HepG2 (cell line): ENCODE results near the gene MT1M. TPM values are rescaled to one million over a fixed set of nuclear protein-coding genes. Genes with fewer than 3 reads are reported as not detected.
A peak's percentile ranks its signal among the peaks of the same experiment; 100 is the strongest.

Experiments used
- CHCHD3 ChIP-seq: sonication (generic); formaldehyde crosslinking; IDR thresholded peaks from 2 replicates; pipeline ENCODE4 v1.8.0; 2022; ENCODE audit warnings: mild to moderate bottlenecking, missing genetic modification reagents, moderate library complexity
- DR1 ChIP-seq: sonication (generic); formaldehyde crosslinking; IDR thresholded peaks from 2 replicates; pipeline ENCODE4 v1.8.0; 2021; ENCODE audit warnings: mild to moderate bottlenecking, missing genetic modification reagents, inconsistent platforms
- ELF3 ChIP-seq: IDR thresholded peaks from 2 replicates; pipeline ENCODE4 v1.6.1; 2016; ENCODE audit warnings: missing genetic modification reagents, missing compliant biosample characterization
- ETV5 ChIP-seq: IDR thresholded peaks from 2 replicates; pipeline ENCODE4 v1.6.1; 2018; ENCODE audit warnings: missing biosample characterization, missing genetic modification reagents, inconsistent platforms, borderline replicate concordance
- EZH2 ChIP-seq: conservative IDR thresholded peaks from 2 replicates; pipeline ENCODE4 v1.6.1; 2012; ENCODE audit warnings: mild to moderate bottlenecking, low read depth, low read length, moderate library complexity
- IRF2 ChIP-seq: IDR thresholded peaks from 2 replicates; pipeline ENCODE4 v1.6.1; 2018; ENCODE audit warnings: missing genetic modification reagents, missing compliant biosample characterization
- KDM6A ChIP-seq: IDR thresholded peaks from 2 replicates; pipeline ENCODE4 v1.6.1; 2016; ENCODE audit warnings: low read depth
- MTF2 ChIP-seq: sonication (generic); formaldehyde crosslinking; IDR thresholded peaks from 2 replicates; pipeline ENCODE4 v1.5.0; 2020; ENCODE audit warnings: missing genetic modification reagents, borderline replicate concordance
- SRSF1 ChIP-seq: fragments of 200-400 bp; formaldehyde crosslinking; optimal IDR thresholded peaks from 2 replicates; pipeline ENCODE3; 2017; ENCODE audit warnings: mild to moderate bottlenecking, low read depth, low read length, moderate library complexity
- TARDBP ChIP-seq: sonication (generic); formaldehyde crosslinking; IDR thresholded peaks from 2 replicates; pipeline ENCODE4 v1.8.0; 2022; ENCODE audit warnings: mild to moderate bottlenecking, missing genetic modification reagents
- YEATS4 ChIP-seq: sonication (generic); formaldehyde crosslinking; IDR thresholded peaks from 2 replicates; pipeline ENCODE4 v1.4.0; 2020; ENCODE audit warnings: missing genetic modification reagents, borderline replicate concordance
- ZBTB3 ChIP-seq: sonication (generic); formaldehyde crosslinking; IDR thresholded peaks from 2 replicates; pipeline ENCODE4 v1.4.0; 2020; ENCODE audit warnings: low read depth, mild to moderate bottlenecking, moderate library complexity, missing genetic modification reagents, borderline replicate concordance
- ZNF253 ChIP-seq: sonication (generic); formaldehyde crosslinking; IDR thresholded peaks from 2 replicates; pipeline ENCODE4 v1.8.0; 2022; ENCODE audit warnings: mild to moderate bottlenecking, missing genetic modification reagents, borderline replicate concordance
- polyA plus RNA-seq, 8 experiments: library from polyadenylated mRNA; depleted of rRNA in 3 of 8; stranded (reverse) in 7 of 8; unstranded in 1 of 8; fragments of >200 nt; fragmentation: Illumina TruSeq in 4 of 8; extraction: Trizol in 4 of 8; gene quantifications; 2 replicates each; pipeline versions ENCODE4 v1.2.1 to v1.2.3, GENCODE V29; 2011 to 2016; ENCODE audit warnings: low read depth in 4 of 8, missing spikeins in 1 of 8, mixed read lengths in 1 of 8; ENCODE audit not compliant: insufficient read depth in 1 of 8
- total RNA-seq, 5 experiments: library from RNA; depleted of rRNA; stranded (reverse); fragments of >200 nt; fragmentation: Illumina TruSeq; extraction: Trizol; gene quantifications; 2 replicates each; pipeline ENCODE4 v1.2.3, GENCODE V29; 2016; ENCODE audit warnings: low read depth in 1 of 5
- TF ChIP-seq, protein P1 (sequence below): IDR thresholded peaks from 2 replicates; pipeline ENCODE4 v1.6.1; 2016; ENCODE audit warnings: missing compliant biosample characterization, missing genetic modification reagents, borderline replicate concordance
- TF ChIP-seq, protein P2 (sequence below): sonication (generic); formaldehyde crosslinking; conservative IDR thresholded peaks from 2 replicates; pipeline ENCODE4 v1.4.0; 2020; ENCODE audit warnings: mild to moderate bottlenecking, missing genetic modification reagents, moderate library complexity
- TF ChIP-seq, protein P3 (sequence below): sonication (generic); formaldehyde crosslinking; IDR thresholded peaks from 2 replicates; pipeline ENCODE4 v1.8.1; 2023; ENCODE audit warnings: mild to moderate bottlenecking, moderate library complexity, missing genetic modification reagents

Gene MT1M
- total and polyA plus RNA-seq, 2 of the 13 experiments (the other 11 are each of a cell fraction or from before 2014, with no cell fraction given) = 4.6 TPM; not detected in 1

DNA sequence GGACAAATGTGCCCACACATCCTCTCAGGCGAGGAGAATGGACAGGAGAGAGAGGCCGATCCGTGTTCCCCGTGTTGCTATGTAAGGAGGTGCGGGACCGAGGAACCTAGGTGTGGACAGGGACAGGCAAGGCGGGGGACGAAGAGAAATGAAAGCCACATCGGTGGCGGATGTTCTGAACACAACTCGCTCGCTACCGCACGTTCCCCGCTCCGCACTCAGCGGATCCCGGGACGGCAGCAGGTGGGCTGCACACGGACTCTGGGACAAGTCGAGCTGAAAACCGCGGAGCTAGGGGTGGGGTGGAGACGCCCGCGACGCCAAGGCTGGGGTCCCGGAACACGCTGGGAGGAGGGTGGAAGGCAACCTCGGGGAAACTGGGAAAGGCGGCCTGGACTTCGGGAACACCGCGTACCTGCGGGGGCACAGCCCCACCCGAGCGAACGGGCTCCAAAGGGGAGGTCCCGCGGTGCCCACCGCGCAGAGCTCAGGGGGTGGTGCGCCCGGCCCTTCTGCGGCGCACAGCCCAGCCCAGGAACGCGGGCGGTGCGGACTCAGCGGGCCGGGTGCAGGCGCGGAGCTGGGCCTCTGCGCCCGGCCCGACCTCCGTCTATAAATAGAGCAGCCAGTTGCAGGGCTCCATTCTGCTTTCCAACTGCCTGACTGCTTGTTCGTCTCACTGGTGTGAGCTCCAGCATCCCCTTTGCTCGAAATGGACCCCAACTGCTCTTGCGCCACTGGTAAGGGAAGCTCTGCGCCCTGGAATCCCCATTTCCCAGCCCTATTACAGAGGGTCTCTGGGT lies 7.1 kb upstream of the MT1M start, which contains the start of gene MT1E (continued):
- TF ChIP-seq IRF2 (peak; percentile 65; the same call in 1 of the 2 replicates), DR1 (CRISPR knock-in tag) (0 out of 2 replicates have a peak, but pooled peaks have one; percentile 55), SRSF1 (peak; percentile 58), YEATS4 (CRISPR knock-in tag) (peak; percentile 42; the same call in 1 of the 2 replicates), TARDBP (CRISPR knock-in tag) (peak; percentile 69), MTF2 (CRISPR knock-in tag) (0 out of 2 replicates have a peak, but pooled peaks have one; percentile 71), ELF3 (CRISPR knock-in tag) (peak; percentile 21), ZNF253 (no peak), CHCHD3 (CRISPR knock-in tag) (peak; percentile 76; the same call in 1 of the 2 replicates), ZBTB3 (CRISPR knock-in tag) (0 out of 2 replicates have a peak, but pooled peaks have one; percentile 31), ETV5 (CRISPR knock-in tag) (0 out of 2 replicates have a peak, but pooled peaks have one; percentile 10), EZH2 (no peak; the same call in 1 of the 2 replicates), KDM6A (CRISPR knock-in tag) (no peak)
- TF ChIP-seq, protein P1, sequence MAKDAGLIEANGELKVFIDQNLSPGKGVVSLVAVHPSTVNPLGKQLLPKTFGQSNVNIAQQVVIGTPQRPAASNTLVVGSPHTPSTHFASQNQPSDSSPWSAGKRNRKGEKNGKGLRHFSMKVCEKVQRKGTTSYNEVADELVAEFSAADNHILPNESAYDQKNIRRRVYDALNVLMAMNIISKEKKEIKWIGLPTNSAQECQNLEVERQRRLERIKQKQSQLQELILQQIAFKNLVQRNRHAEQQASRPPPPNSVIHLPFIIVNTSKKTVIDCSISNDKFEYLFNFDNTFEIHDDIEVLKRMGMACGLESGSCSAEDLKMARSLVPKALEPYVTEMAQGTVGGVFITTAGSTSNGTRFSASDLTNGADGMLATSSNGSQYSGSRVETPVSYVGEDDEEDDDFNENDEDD = peak; percentile 31; the same call in 1 of the 2 replicates
- TF ChIP-seq, protein P2, sequence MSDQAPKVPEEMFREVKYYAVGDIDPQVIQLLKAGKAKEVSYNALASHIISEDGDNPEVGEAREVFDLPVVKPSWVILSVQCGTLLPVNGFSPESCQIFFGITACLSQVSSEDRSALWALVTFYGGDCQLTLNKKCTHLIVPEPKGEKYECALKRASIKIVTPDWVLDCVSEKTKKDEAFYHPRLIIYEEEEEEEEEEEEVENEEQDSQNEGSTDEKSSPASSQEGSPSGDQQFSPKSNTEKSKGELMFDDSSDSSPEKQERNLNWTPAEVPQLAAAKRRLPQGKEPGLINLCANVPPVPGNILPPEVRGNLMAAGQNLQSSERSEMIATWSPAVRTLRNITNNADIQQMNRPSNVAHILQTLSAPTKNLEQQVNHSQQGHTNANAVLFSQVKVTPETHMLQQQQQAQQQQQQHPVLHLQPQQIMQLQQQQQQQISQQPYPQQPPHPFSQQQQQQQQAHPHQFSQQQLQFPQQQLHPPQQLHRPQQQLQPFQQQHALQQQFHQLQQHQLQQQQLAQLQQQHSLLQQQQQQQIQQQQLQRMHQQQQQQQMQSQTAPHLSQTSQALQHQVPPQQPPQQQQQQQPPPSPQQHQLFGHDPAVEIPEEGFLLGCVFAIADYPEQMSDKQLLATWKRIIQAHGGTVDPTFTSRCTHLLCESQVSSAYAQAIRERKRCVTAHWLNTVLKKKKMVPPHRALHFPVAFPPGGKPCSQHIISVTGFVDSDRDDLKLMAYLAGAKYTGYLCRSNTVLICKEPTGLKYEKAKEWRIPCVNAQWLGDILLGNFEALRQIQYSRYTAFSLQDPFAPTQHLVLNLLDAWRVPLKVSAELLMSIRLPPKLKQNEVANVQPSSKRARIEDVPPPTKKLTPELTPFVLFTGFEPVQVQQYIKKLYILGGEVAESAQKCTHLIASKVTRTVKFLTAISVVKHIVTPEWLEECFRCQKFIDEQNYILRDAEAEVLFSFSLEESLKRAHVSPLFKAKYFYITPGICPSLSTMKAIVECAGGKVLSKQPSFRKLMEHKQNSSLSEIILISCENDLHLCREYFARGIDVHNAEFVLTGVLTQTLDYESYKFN = 0 out of 2 replicates have a peak, but pooled peaks have one; percentile 5
- TF ChIP-seq, protein P3, sequence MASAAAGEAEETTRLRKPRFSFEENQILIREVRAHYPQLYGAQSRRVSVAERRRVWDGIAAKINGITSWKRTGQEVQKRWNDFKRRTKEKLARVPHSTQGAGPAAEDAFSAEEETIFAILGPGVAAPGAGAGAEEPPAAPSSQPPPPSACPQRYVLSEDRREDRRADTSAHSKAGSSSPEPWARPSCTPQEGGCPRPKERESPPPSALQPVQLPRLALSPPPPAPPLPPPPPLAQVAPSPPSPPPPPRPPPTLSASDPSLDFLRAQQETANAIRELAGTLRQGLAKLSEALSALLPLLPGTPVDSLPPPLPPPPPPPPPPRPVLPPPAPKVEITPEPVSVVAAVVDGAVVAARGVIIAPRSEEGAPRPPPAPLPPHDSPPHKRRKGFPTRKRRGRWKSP (CRISPR knock-in tag) = peak; percentile 89
